MCF 10A (cell line): ENCODE results near the gene PLCD1. TPM values are rescaled to one million over a fixed set of nuclear protein-coding genes. Genes with fewer than 3 reads are reported as not detected.

Source experiments
- BruUV-seq: library from RNA; stranded (reverse); fragments of 400-500 nt; replicated peaks from 2 replicates; lab custom pipeline; 2021; lab: Mats Ljungman, UMichigan
- CTCF ChIA-PET: fragments of 300-600 bp; sonication (Branson Sonifier 250); formaldehyde crosslinking; extraction: SDS; loops from one replicate; lab custom pipeline; 2021; ENCODE audit warnings: antibody characterized with exemption, inconsistent platforms; lab: Yijun Ruan, JAX
- POLR2A ChIA-PET: fragments of 300-600, 350-650 bp; sonication (Branson Sonifier 250); formaldehyde crosslinking; extraction: SDS; loops from one replicate; lab custom pipeline; 2020; ENCODE audit warnings: antibody characterized with exemption, inconsistent platforms; lab: Yijun Ruan, JAX
- DNase-seq: peaks from one replicate; pipeline ENCODE4 v3.0.0-alpha.2; 2018; ENCODE audit not compliant: unreplicated experiment
- H3K27ac Mint-ChIP-seq: one replicate; pipeline ENCODE4 v1.8.0; 2022; ENCODE audit warnings: mild to moderate bottlenecking, low read depth, mixed read lengths; ENCODE audit not compliant: unreplicated experiment
- H3K27me3 Mint-ChIP-seq: one replicate; pipeline ENCODE4 v1.8.0; 2022; ENCODE audit warnings: mixed read lengths; ENCODE audit not compliant: insufficient read depth, unreplicated experiment
- H3K36me3 Mint-ChIP-seq: one replicate; pipeline ENCODE4 v1.8.0; 2022; ENCODE audit warnings: mild to moderate bottlenecking, moderate library complexity, mixed read lengths; ENCODE audit not compliant: insufficient read depth, unreplicated experiment
- H3K4me1 Mint-ChIP-seq: one replicate; pipeline ENCODE4 v1.8.0; 2022; ENCODE audit warnings: mixed read lengths; ENCODE audit not compliant: insufficient read depth, unreplicated experiment
- H3K4me3 Mint-ChIP-seq: one replicate; pipeline ENCODE4 v1.8.0; 2022; ENCODE audit warnings: mild to moderate bottlenecking, moderate library complexity, mixed read lengths; ENCODE audit not compliant: unreplicated experiment
- H3K9me3 Mint-ChIP-seq: one replicate; pipeline ENCODE4 v1.8.0; 2022; ENCODE audit warnings: mixed read lengths; ENCODE audit not compliant: unreplicated experiment
- CTCF ChIP-seq: fragments of 200-600 bp; IDR thresholded peaks from one replicate; pipeline ENCODE4 v1.8.0; 2022; ENCODE audit warnings: antibody characterized with exemption, mild to moderate bottlenecking; ENCODE audit not compliant: unreplicated experiment
- intact Hi-C: fragments of 100-400 bp; cut with micrococcal nuclease; formaldehyde crosslinking; loops from 2 replicates; pipeline ENCODE4 v1.14.1; 2022
- total RNA-seq: library from RNA; stranded (reverse); gene quantifications from 2 replicates; pipeline ENCODE4 v1.2.3, GENCODE V29; 2022

The PLCD1 gene
- total RNA-seq, 1 experiment from 2014 or later: 1.8 TPM

- H3K9me3 Mint-ChIP-seq: no peaks in the 10 kb centered on the region
- no TSS peak for BruUV-seq
- DNase-seq: no peak
- peaks cover 20% of the 10 kb centered on the region for H3K4me1 Mint-ChIP-seq
- H3K36me3 Mint-ChIP-seq: no peaks in the 10 kb centered on the region
- CTCF ChIA-PET: interaction anchor here (0.5 to 3.0 kb wide), 21 partner anchors 12 to 219 kb away, joined by 3 to 45 read pairs (median 5); no protein-coding TSS in a partner anchor
- no peaks in the 10 kb centered on the region for H3K27me3 Mint-ChIP-seq
- TF ChIP-seq CTCF: no peak
- POLR2A ChIA-PET: interaction anchor here (1.2 to 1.7 kb wide), 3 partner anchors 11 to 144 kb away, joined by 3 to 7 read pairs (median 5); partner anchors contain the start of gene ACAA1
- peak overlapping the region; percentile 85 for H3K27ac Mint-ChIP-seq
- peak overlapping the region; percentile 65 for H3K4me3 Mint-ChIP-seq
- intact Hi-C loops: loop anchor here (2.0 kb wide), 1 partner anchor 23 kb away; no protein-coding TSS in a partner anchor
Observed at GRCh38 chr3:37997791-37998370, 31.6 kb downstream of the PLCD1 start.

DNA sequence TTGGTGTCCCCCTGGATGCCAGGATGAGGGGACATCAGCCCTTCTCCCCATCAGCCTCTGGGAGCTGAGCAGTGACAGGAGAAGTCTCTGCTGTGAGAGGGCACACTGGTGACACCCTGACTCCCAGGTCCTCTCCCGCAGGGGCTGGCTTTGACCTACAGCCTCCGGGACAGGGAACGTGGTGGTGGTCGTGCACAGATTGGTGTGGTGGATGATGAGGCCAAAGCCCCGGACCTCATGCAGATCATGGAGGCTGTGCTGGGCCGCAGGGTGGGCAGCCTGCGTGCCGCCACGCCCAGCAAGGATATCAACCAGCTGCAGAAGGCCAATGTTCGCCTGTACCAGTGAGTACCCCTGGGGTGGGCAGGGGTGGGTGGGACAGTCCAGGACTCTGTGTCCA, 32.1 kb downstream of the PLCD1 start:
- intact Hi-C loops: loop anchor here (2.0 kb wide), 1 partner anchor 23 kb away; no protein-coding TSS in a partner anchor
- Mint-ChIP-seq H3K9me3 (no peaks in the 10 kb centered on the region), H3K27ac (no peak overlapping the region), H3K4me1 (peaks cover 25% of the 10 kb centered on the region), H3K4me3 (no peak overlapping the region), H3K27me3 (no peaks in the 10 kb centered on the region), H3K36me3 (no peaks in the 10 kb centered on the region)
- BruUV-seq: no TSS peak
- ChIA-PET POLR2A (interaction anchor here (1.0 to 1.7 kb wide), 5 partner anchors 11 to 144 kb away, joined by 3 to 7 read pairs (median 5); partner anchors contain the start of gene ACAA1), CTCF (interaction anchor here (0.5 to 3.0 kb wide), 27 partner anchors 8 to 301 kb away, joined by 3 to 45 read pairs (median 4); no protein-coding TSS in a partner anchor)
- no peak for TF ChIP-seq CTCF
- no peak for DNase-seq

DNA sequence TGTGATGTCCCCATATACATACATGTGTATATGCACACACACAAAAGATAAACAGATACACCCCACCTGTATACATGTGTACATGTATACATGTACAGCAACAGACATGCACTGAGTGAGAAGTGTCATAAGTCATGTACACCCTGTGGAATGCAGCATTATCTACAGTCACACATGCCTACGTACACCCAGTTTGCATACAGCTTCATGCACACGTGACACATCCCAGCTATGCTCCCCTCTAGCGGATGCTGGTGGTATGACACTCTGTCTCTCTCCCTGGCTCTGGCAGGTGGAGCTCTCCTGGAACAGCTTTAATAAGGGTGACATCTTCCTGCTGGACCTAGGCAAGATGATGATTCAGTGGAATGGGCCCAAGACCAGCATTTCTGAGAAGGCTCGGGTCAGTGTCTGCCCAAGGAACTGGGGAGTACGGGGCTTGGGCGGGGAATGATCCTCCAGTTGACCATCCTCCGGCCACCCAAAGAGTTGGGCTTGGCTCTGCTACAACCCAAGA, 32.6 kb downstream of the PLCD1 start:
- Mint-ChIP-seq H3K4me1 (peaks cover 29% of the 10 kb centered on the region), H3K4me3 (no peak overlapping the region), H3K9me3 (no peaks in the 10 kb centered on the region), H3K27ac (peak overlapping the region; percentile 22), H3K27me3 (no peaks in the 10 kb centered on the region), H3K36me3 (no peaks in the 10 kb centered on the region)
- POLR2A ChIA-PET: interaction anchor here (0.6 to 1.7 kb wide), 6 partner anchors 10 to 290 kb away, joined by 3 to 7 read pairs (median 4); partner anchors contain the start of gene ACAA1
- DNase-seq: peak; percentile 85
- no TSS peak for BruUV-seq
- CTCF ChIA-PET: interaction anchor here (0.5 to 3.0 kb wide), 28 partner anchors 8 to 301 kb away, joined by 3 to 45 read pairs (median 4); no protein-coding TSS in a partner anchor
- intact Hi-C loops: loop anchor here (2.0 kb wide), 1 partner anchor 22 kb away; no protein-coding TSS in a partner anchor
- peak; percentile 82 for TF ChIP-seq CTCF
